GM21423 (cell line): ENCODE measurements around the gene PMM1.
"Not testable (repeated sequence)": the region's sequence is repeated elsewhere in the genome, so short reads cannot be mapped to it uniquely, and the experiment has no call there.

Source experiments
- ATAC-seq: cut with Tn5 transposase; IDR thresholded peaks from one replicate; pipeline ENCODE4 v1.9.1; 2021; ENCODE audit warnings: mild to moderate bottlenecking, moderate library complexity; ENCODE audit not compliant: unreplicated experiment

PMM1 gene

DNA sequence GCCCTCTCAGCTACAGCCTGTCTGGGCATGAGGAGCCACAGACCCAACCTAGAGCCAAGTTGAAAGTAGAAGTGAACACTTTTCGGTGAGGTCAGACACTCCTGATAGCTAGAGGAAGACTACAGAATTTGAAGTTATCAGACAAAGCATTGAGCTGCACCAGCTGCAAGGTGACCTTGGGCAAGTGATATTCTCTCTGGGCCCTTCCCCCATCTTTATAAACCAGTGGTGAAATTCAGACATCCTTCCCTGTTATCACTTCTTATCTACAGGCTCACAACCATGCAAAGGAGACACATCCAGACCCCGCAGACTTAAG is 8.0 kb upstream of the PMM1 start:
- ATAC-seq = no peak

DNA sequence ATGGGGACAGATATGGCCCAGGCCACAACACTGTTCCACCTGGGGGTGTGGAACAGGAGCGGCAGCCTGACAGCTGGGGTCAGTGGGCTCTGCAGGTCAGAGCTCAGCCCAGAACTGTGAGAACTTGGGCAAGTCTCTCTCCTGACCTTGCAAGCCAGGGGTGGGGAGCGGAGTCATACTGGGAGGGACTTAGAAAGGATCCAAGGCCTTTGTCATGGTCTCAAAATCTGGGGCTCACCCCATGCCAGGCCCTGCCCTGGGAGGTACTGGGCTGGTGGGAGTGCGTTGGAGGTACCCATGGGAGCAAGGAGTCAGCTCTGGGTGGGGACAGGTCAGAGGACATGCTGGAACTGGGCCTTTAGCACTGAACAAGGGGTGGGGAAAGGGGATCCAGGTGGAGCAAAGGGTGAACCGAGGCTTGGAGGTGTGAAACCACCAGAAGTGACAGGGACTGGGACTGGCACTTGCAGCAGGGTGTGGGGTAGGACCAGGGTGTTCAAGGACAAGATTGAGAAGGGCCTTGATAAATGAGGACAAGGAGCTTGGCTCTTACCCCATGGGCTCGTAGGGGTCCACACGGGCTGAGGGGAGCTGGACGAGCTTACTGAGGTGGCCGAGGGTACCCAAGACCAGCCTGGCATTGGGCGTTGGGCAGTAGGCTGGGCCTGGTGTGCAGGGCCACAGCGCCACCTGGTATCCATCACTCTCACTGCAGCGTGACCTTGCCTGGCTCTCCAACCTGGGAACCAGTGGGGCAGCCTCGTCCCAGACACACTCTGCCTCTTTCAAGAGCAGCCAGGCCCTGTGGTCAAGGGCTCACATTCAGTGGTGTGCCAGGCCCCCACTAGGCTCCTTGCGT is 7.4 kb upstream of the PMM1 start:
- no peak for ATAC-seq

- ATAC-seq = no peak
These were observed 6.1 kb upstream of the PMM1 start for GRCh38 chr22:41595703-41596102.

DNA sequence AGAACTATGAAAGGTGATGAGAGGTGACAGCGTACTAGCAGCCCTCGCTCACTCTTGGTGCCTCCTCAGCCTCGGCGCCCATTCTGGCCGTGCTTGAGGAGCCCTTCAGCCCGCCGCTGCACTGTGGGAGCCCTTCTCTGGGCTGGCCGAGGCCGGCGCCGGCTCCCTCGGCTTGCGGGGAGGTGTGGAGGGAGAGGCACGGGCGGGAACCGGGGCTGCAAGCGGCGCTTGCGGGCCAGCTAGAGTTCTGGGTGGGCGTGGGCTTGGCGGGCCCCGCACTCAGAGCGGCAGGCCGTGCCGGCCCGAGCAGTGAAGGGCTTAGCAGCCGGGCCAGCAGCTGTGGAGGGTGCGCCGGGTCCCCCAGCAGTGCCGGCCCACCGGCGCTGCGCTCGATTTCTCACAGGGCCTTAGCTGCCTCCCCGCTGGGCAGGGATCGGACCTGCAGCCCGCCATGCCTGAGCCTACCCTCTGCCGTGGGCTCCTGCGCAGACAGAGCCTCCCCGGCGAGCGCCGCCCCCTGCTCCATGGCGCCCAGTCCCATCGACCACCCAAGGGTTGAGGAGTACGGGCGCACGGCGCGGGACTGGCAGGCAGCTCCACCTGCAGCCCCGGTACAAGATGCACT is 3.8 kb upstream of the PMM1 start:
- not testable (repeated sequence) for ATAC-seq

DNA sequence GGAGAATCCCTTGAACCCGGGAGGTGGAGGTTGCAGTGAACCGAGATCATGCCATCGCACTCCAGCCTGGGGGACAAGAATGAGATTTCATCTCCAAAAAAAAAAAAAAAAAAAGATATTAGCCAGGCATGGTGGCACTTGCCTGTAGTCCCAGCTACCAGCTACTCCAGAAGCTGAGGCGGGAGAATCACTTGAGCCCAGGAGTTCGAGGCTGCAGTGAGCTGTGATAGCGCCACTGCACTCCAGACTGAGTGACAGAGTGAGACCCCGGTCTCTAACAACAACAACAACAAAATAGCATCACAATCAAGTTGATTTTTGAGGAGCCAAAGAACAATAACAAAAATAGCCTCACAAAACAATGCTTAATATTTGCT is 2.3 kb downstream of the PMM1 start:
- no peak for ATAC-seq

GRCh38 chr22:41585898-41586297 is 3.7 kb downstream of the PMM1 start:
- ATAC-seq = no peak

DNA sequence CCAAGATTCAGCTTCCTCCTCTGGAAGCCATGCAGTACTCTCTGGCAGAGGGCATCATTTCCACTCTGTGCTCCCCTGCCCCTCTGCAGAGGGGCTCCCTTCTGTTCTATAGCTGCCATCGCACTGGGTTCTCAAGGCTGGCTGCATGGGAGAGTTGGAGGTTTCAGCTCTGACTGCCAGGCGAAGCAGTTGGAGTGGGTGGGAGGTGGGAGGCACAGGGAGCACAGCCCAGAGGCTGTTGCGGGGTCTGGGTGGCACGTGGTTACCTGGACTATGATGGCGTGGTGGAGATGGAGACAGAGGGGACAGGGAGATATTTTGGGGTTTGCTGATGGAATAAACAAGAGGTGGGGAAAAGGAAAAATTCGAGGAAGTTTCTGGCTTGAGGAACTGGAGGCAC is 4.8 kb downstream of the PMM1 start:
- no peak for ATAC-seq

GRCh38 chr22:41582694-41583093 is 6.9 kb downstream of the PMM1 start:
- no peak for ATAC-seq

DNA sequence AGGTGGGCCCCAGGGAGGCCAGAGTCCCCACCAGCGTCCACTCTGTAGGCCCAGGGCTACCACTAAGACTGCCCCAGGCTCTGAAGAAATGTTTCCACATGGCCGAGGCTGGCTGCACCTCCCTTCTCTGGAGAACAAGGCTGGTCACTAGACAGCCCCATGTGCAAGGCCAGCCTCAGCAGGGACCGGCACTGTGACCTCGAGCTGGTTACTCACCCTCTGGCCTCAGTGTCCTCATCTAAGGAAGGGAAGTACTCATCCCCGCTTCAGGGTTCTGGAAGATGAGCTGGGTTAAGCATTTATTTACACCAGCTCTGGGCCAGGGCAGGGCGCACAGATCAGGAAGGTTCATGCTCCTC is 9.7 kb downstream of the PMM1 start:
- ATAC-seq = no peak

DNA sequence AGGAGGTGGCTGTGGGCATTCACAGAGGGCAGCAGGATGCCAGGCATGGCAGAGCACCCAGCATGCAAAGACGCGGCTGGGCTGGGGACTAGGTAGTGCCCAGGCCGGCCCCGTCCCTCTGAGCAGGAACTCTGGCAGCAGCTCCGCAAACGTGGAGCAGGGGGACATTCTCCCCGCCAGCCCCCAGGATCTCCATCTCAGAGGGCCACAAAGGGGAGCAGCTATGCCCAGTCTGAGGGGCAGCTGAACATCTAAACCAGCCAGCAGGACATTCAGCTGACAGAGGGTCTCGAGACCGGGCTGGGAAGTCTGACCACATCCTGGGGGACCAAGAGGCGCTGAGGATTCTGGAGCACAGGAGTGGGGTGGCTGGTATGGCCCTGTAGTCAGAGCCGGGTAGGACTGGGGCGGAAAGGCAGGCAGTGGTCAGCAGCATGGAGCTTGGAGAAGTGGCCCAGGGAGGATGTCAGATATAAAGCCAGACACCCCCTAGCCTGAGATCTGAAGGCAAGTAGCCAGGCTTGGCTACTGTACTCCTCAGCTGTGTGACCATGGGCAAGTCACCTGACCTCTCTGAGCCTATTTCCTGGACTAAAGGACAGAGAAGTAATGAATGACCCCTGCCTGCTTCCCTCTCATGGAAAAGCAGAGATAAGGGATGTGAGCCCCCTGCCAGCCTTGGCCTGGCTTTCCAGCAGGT is 10.2 kb downstream of the PMM1 start:
- no peak for ATAC-seq

- no peak for ATAC-seq
These were observed 10.8 kb downstream of the PMM1 start for GRCh38 chr22:41578818-41579217.

DNA sequence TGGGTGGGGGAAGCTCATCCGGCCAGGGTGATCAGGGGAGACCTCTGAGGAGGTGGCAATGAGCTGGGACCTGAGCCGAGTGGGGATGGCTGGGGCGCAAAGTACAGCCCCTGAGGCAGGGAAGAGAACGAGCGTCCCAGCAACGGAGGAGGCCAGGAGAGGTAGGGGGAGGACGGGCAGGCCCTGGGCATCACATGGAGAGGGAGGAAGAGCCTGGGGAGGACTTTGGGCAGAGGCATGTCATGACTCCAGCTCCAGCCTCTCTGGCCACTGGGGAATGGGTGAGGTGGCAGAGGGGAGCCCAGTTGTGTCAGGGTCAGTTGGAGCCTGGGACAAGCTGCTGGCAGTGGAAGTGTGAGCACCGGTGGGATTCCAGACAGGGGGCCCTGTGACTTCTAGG is 11.5 kb downstream of the PMM1 start:
- no peak for ATAC-seq

- no peak for ATAC-seq
These were observed 12.8 kb downstream of the PMM1 start for GRCh38 chr22:41576877-41577276.

- no peak for ATAC-seq
These were observed 14.1 kb downstream of the PMM1 start for GRCh38 chr22:41575533-41575932.

GRCh38 chr22:41574847-41575381 is 14.7 kb downstream of the PMM1 start:
- ATAC-seq = no peak

DNA sequence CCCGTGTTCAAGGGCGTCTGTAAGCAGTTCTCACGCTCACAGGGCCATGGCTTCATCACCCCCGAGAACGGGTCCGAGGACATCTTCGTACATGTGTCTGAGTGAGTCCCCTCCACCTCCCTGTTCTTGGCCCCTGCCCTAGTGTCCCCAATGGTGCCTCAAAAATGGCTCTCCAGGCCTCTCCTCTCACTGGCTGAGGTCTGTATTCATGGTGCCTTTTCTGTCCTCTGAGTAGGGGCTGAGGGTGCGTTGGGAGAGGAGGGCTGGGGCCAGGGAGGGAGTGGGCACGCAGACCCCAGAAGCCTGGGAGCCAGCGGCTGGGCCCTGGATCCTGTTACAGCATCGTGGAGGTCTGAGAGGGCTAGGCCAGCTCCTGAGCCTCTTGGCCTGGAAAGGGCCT is 16.0 kb downstream of the PMM1 start:
- no peak for ATAC-seq

DNA sequence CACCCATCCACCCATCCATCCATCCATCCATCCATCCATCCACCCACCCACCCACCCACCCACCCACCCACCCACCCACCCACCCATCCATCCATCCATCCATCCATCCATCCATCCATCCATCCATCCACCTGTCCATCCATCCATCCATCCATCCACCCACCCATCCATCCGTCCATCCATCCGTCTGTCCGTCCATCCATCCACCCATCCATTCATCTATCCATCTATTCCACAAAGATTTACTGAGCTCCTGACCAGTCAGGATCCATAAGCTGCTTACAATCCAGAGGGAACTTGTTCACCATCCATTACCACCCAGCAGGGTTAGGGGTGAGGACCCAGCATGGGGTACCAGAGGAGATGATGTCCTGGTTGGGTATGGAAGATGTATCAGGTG is 17.3 kb downstream of the PMM1 start:
- ATAC-seq = not testable (repeated sequence)

DNA sequence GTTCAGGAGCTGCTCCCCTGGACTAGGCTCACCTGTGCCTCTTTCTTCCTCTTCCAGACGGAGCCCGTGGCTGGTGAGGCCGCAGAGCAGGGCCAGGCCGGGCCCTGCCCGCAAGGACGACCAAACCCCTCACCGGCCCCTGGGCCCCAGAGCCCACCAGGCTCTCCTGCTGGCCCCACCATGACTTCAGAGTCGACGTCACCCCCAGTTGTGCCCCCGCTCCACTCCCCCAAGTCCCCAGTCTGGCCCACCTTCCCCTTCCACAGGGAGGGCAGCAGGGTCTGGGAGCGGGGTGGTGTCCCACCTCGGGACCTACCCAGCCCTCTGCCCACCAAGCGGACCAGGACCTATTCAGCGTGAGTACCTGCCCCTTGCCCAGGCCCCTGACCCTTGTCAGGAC is 17.9 kb downstream of the PMM1 start:
- ATAC-seq = no peak

DNA sequence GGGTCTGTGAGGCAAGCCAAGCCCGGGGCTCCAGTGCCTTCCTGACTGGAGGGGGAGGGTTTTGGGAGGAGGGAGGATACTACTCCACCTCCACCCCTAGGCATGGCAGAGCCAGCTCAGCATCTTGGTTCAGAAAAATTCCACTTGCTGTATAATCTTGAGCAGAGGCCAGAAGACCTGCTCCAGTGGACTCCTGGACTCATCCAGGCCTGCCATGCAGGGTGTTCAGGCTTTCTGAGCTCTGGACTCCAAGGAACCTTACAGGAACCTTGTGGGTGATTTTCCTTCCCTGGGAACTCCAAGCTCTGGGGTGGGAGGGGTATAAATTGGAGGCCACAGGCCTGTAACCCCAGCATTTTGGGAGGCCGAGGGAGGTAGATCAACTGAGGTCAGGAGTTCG is 19.4 kb downstream of the PMM1 start:
- ATAC-seq = no peak

DNA sequence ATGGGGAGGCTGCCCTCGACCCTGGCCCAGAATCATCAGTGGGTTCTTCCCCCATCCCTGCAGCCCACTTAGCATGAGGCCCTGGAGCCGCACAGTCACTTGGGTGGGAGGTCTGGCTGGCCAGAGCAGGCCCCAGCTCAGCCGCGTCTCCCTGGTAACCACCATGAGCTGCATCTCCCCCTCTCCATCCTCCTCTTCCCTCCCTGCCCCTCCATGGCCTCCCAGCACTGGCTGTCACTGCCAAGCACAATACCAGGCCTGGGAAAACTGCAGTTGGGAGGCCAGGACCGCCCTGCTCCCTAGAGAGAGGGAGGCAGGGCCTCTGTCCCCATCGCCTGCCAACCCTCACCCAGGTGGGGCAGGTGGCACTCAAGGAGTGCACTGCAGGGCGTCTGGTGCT is 20.8 kb downstream of the PMM1 start:
- no peak for ATAC-seq

GRCh38 chr22:41567512-41567768 is 22.2 kb downstream of the PMM1 start:
- no peak for ATAC-seq

GRCh38 chr22:41565403-41566054 is 24.1 kb downstream of the PMM1 start:
- no peak for ATAC-seq
